ENCODE results near the gene SMOC2. TPM values are rescaled to one million over a fixed set of nuclear protein-coding genes. Genes with fewer than 3 reads are reported as not detected.

SMOC2 gene
- total RNA-seq, 1 donor from 2014 or later: 12.6 TPM

DNA sequence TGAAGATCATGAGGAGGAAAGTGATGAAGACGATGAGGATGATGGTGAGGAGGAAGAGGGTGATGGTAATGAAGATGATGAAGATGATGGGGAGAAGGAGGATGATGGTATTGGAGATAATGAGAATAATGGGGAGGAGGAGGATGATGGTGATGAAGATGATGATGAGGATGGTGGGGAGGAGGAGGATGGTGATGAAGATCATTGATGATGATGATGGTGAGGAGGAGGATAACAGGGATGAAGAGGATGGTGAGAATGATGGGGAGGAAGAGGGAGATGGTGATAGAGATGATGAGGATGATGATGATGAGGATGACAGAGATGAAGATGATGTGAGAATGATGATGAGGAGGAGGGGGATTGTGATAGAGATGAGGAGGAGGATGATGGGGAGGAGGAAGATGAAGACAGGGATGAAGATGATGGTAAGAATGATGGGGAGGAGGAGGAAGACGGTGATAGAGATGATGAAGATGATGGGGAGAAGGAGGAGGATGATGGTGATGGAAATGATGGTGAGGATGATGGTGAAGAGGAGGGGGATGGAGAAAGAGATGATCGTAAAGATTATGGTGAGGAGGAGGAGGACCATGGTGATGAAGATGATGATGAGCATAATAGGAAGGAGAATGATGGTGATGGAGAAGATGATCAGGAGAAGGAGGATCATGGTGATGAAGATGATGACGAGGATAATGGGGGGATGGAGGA lies 273.7 kb downstream of the SMOC2 start:
- Histone ChIP-seq H3K9me3 (no peaks in the 10 kb centered on the region), H3K27me3 (ENCODE audit: low read depth) (peaks cover 28% of the 10 kb centered on the region), H3K36me3 (no peaks in the 10 kb centered on the region), H3K4me3 (no peak overlapping the region), H3K4me1 (no peaks in the 10 kb centered on the region), H3K27ac (no peak overlapping the region)
- DNase-seq (no peak), ATAC-seq (no peak)
- intact Hi-C loops (cut with DNase I): no loop called here
- TF ChIP-seq, protein P1, sequence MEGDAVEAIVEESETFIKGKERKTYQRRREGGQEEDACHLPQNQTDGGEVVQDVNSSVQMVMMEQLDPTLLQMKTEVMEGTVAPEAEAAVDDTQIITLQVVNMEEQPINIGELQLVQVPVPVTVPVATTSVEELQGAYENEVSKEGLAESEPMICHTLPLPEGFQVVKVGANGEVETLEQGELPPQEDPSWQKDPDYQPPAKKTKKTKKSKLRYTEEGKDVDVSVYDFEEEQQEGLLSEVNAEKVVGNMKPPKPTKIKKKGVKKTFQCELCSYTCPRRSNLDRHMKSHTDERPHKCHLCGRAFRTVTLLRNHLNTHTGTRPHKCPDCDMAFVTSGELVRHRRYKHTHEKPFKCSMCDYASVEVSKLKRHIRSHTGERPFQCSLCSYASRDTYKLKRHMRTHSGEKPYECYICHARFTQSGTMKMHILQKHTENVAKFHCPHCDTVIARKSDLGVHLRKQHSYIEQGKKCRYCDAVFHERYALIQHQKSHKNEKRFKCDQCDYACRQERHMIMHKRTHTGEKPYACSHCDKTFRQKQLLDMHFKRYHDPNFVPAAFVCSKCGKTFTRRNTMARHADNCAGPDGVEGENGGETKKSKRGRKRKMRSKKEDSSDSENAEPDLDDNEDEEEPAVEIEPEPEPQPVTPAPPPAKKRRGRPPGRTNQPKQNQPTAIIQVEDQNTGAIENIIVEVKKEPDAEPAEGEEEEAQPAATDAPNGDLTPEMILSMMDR (IDR thresholded peaks at IDR 0.05): no peak

- H3K9me3 ChIP-seq: no peaks in the 10 kb centered on the region
- no peaks in the 10 kb centered on the region for H3K36me3 ChIP-seq
- H3K27me3 ChIP-seq (ENCODE audit: low read depth): peaks cover 24% of the 10 kb centered on the region
- no peak for ATAC-seq
- TF ChIP-seq, protein P1 (IDR thresholded peaks at IDR 0.05): no peak
- intact Hi-C loops (cut with DNase I): no loop called here
- DNase-seq: no peak
- H3K4me1 ChIP-seq: no peaks in the 10 kb centered on the region
- no peak overlapping the region for H3K27ac ChIP-seq
- H3K4me3 ChIP-seq: no peak overlapping the region
Measured at GRCh38 chr6:168715643-168716481, 274.9 kb downstream of the SMOC2 start.

DNA sequence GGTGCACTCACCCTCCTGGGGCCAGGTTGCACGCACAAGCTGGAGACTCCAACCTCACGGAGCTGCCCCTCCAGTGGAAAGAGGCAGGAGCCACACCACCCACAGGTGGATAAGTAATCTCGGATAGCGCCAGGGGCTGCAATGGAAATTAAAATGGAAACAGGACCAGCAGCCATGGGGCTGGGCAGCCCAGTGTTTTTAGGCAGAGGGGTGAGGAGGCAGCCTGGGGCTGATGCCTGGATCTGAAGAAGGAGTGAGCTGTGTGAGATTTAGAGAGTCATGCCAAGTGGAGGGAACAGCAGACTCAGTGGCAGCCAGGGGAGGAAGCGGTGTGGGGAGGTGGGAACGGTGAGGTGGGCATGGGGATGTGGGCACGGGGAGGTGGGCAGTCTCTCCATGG lies 275.6 kb downstream of the SMOC2 start:
- Histone ChIP-seq H3K27me3 (ENCODE audit: low read depth) (peaks cover 24% of the 10 kb centered on the region), H3K9me3 (no peaks in the 10 kb centered on the region), H3K27ac (no peak overlapping the region), H3K4me3 (no peak overlapping the region), H3K4me1 (no peaks in the 10 kb centered on the region), H3K36me3 (no peaks in the 10 kb centered on the region)
- ATAC-seq (no peak), DNase-seq (no peak)
- intact Hi-C loops (cut with DNase I): no loop called here
- TF ChIP-seq, protein P1 (IDR thresholded peaks at IDR 0.05): no peak

DNA sequence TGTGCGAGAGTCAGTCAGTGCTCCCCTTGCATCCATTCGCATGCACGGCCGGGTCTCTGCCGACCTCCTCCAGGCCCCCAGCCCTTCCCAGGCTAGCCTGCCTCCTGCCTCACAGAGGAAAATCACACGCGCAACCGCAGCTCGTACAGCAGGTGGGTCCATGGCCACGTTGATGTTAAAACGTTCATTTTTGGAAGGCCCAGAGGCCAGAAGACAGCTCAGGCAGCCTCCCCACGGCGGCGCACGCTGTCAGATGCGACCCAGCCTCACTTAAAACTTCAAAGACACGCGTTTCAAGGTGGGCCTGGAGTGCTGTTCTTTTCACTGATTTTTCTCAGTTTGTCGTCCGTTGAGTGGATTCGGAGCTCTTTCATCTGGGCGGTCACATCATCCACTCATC lies 276.5 kb downstream of the SMOC2 start:
- no peaks in the 10 kb centered on the region for H3K36me3 ChIP-seq
- H3K27ac ChIP-seq: no peak overlapping the region
- DNase-seq (no peak), ATAC-seq (no peak)
- TF ChIP-seq, protein P1 (IDR thresholded peaks at IDR 0.05): no peak
- no peaks in the 10 kb centered on the region for H3K9me3 ChIP-seq
- H3K4me1 ChIP-seq: no peaks in the 10 kb centered on the region
- no peak overlapping the region for H3K4me3 ChIP-seq
- H3K27me3 ChIP-seq (ENCODE audit: low read depth): peaks cover 19% of the 10 kb centered on the region
- intact Hi-C loops (cut with DNase I): no loop called here

Other genes with a start within 250 kb of the SMOC2 start
- gene DACT2, start 121.4 kb upstream of the SMOC2 start, total RNA-seq: 2.4 TPM

Data from lower lobe of right lung (tissue), 2 donors.